Measurements from ENCODE around the gene NUMA1. TPM values are rescaled to one million over a fixed set of nuclear protein-coding genes. Genes with fewer than 3 reads are reported as not detected.

The NUMA1 gene
- total RNA-seq, 1 donor from 2014 or later = 247 TPM

- no peaks in the 10 kb centered on the region for H3K27me3 Mint-ChIP-seq (ENCODE audit: unreplicated experiment)
- DNase-seq (ENCODE audit: extremely low spot score, unreplicated experiment) = peak; percentile 96
- peaks cover 26% of the 10 kb centered on the region for H3K4me1 Mint-ChIP-seq (ENCODE audit: unreplicated experiment)
- H3K36me3 Mint-ChIP-seq (ENCODE audit: unreplicated experiment) = peaks cover 4% of the 10 kb centered on the region
- H3K27ac Mint-ChIP-seq (ENCODE audit: unreplicated experiment) = no peak overlapping the region
- H3K9me3 Mint-ChIP-seq (ENCODE audit: unreplicated experiment) = no peaks in the 10 kb centered on the region
- H3K4me3 Mint-ChIP-seq (ENCODE audit: unreplicated experiment) = no peak overlapping the region
- no peak for TF ChIP-seq CTCF (IDR thresholded peaks at IDR 0.05)
These were observed 39.6 kb downstream of the NUMA1 start for GRCh38 chr11:72040491-72041363.

GRCh38 chr11:72039856-72040401 lies 40.4 kb downstream of the NUMA1 start:
- no peaks in the 10 kb centered on the region for H3K9me3 Mint-ChIP-seq (ENCODE audit: unreplicated experiment)

GRCh38 chr11:72039031-72039855 lies 41.1 kb downstream of the NUMA1 start:
- H3K9me3 Mint-ChIP-seq (ENCODE audit: unreplicated experiment) = no peaks in the 10 kb centered on the region
- no peak for TF ChIP-seq CTCF (IDR thresholded peaks at IDR 0.05)
- H3K27ac Mint-ChIP-seq (ENCODE audit: unreplicated experiment) = no peak overlapping the region
- no peaks in the 10 kb centered on the region for H3K27me3 Mint-ChIP-seq (ENCODE audit: unreplicated experiment)
- H3K4me1 Mint-ChIP-seq (ENCODE audit: unreplicated experiment) = peaks cover 28% of the 10 kb centered on the region
- no peak overlapping the region for H3K4me3 Mint-ChIP-seq (ENCODE audit: unreplicated experiment)
- no peak for DNase-seq (ENCODE audit: extremely low spot score, unreplicated experiment)
- peaks cover 9% of the 10 kb centered on the region for H3K36me3 Mint-ChIP-seq (ENCODE audit: unreplicated experiment)

More at GRCh38 chr11:72039856-72040401, 40.4 kb downstream of the NUMA1 start:
- Mint-ChIP-seq H3K36me3 (ENCODE audit: unreplicated experiment) (peaks cover 9% of the 10 kb centered on the region), H3K27ac (ENCODE audit: unreplicated experiment) (no peak overlapping the region), H3K4me3 (ENCODE audit: unreplicated experiment) (no peak overlapping the region), H3K27me3 (ENCODE audit: unreplicated experiment) (no peaks in the 10 kb centered on the region), H3K4me1 (ENCODE audit: unreplicated experiment) (peaks cover 28% of the 10 kb centered on the region)
- DNase-seq (ENCODE audit: extremely low spot score, unreplicated experiment) = no peak
- TF ChIP-seq CTCF (IDR thresholded peaks at IDR 0.05) = no peak

- TF ChIP-seq CTCF (IDR thresholded peaks at IDR 0.05) = no peak
- no peak for DNase-seq (ENCODE audit: extremely low spot score, unreplicated experiment)
- H3K4me3 Mint-ChIP-seq (ENCODE audit: unreplicated experiment) = no peak overlapping the region
These were observed 41.9 kb downstream of the NUMA1 start for GRCh38 chr11:72038491-72038890.

More at GRCh38 chr11:72038491-72038890, 41.9 kb downstream of the NUMA1 start:
- Mint-ChIP-seq H3K9me3 (ENCODE audit: unreplicated experiment) (no peaks in the 10 kb centered on the region), H3K36me3 (ENCODE audit: unreplicated experiment) (peaks cover 12% of the 10 kb centered on the region), H3K4me1 (ENCODE audit: unreplicated experiment) (peaks cover 28% of the 10 kb centered on the region), H3K27me3 (ENCODE audit: unreplicated experiment) (no peaks in the 10 kb centered on the region), H3K27ac (ENCODE audit: unreplicated experiment) (no peak overlapping the region)
